DMS153 treated with DMSO at 0.1 percent for 48 hours (cell line): ENCODE measurements around the gene LDHAL6B.
A peak's percentile ranks its signal among the peaks of the same experiment; 100 is the strongest.
"Not testable (repeated sequence)": the region's sequence is repeated elsewhere in the genome, so short reads cannot be mapped to it uniquely, and the experiment has no call there.

ENCODE experiments used
- DNase-seq: peaks from one replicate; lab custom pipeline; 2025; ENCODE audit not compliant: unreplicated experiment; lab: John Stamatoyannopoulos, UW

Gene LDHAL6B

GRCh38 chr15:59206623-59207183 is at the start of gene LDHAL6B:
TSS of gene LDHAL6B (plus strand) at chr15:59206843. CDS start at chr15:59206941, 98 bp downstream.
- DNase-seq: no peak

GRCh38 chr15:59157396-59157795 is 49.2 kb upstream of the LDHAL6B start:
- DNase-seq: no peak

DNA sequence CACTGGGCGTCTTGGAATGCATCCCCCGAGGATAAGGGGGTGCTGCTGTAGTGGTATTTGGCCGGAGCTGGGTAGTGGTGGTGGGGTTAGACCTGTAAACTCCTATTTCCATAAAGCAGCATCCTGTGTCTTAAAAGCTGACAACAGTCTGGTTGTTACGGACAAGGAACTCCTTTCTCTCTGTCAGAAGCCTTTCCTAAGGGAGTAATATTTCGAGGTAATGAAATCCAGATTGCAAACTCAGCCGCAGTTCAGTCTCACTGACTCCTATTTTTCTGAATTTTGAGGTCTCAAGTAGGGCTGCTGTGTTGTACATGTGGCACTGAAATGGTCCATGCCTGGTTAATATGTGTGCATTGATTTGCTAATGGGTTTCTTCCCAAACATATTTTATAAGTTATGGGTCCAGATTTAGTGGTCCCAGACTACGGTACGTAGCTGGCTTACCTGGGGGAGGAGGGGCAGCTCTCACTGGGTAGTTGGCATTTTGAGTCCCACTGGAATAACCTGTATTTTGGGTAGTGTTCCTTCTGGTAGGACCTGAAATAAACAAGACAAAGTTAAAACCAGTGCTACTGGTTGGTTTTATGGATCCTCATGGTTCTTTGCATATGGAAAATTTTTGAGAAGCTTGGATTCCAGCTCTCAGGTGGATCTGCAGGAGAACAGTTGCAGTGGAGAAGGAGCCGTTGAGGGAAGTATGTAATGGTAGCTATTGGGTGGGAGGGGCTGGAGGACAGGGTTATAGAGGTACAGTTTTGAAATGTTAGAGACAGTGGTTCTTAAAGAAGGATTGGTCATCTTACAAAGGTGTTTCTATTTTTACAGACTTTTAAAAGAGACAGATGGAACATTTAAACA is 48.6 kb upstream of the LDHAL6B start:
- no peak for DNase-seq

- peak; percentile 2 for DNase-seq
Observed at GRCh38 chr15:59158701-59159034, 48.0 kb upstream of the LDHAL6B start.

GRCh38 chr15:59159210-59159609 is 47.4 kb upstream of the LDHAL6B start:
- DNase-seq: no peak

DNA sequence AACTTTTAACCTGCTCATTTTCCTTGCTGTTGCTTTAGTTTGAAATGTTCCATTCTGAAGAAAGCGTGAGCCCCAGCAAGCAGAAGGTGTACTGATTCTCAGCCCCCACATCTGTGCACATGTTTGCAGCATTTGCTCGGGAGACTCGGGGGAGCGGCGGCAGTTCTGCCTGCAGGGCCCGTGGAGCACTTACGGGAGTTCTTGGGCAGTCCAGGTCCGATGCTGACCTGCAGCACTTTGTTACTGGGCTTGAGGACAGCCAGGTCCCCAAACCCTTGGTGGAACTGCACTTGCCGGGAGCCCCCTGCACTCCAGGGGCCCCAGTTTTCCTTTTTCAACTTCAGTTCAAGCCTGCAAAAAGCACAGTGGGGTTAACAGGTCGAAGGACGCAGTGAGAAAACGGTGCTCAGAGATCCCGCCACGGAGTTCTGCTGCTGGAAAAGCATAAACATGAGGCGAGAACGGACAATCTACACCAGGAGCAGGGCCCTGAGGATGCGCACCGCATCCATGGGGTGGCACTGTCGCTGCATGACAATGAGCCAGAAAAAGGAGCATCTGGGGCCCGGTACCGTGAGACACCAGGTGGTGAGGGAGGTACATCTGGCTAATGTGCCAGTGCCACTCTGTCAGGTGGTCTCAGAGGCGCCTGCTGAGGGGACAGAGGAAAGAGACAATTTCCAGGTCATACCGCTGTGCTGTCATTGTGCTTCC is 45.6 kb upstream of the LDHAL6B start:
- DNase-seq: peak; percentile 18

- DNase-seq: not testable (repeated sequence)
Observed at GRCh38 chr15:59162080-59162479, 44.6 kb upstream of the LDHAL6B start.

DNA sequence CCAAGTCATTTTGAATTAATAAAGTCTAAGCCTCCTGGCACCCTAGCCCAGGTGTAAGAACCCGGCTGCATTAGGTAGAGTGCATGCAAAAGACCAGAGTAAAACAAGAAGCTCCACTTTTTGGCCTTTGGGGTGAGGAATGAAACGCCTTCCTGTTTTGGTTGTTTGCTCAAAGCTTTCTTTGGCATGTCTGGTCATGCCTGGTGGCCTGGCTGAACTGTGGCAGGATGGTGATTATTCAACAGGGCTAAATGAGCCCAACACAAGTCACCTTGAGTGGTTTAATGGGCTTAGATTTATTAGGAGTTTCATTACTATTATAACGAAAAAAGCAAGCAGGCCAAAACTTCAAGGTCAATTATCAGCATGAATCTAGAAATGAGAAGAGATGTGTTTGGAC is 40.9 kb upstream of the LDHAL6B start:
- DNase-seq: peak; percentile 35

DNA sequence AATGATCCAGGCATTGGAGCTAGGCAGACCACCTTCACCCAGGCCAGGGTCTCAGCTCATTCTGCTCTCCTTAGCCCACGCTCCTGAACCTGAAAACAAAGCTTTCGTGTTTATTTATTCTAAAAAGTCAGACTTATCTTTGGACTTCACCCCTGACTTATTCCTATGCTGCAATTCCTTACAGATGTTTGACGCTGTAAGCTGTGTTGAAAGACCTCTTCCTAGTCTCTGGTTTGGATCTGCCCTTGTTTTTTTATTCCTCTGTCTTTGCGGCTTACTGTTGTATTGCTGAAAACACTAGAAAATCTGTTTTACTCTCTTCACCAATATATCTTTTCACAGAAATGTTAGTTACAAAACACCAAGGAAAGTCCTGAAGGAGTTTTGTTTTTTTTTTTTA is 40.5 kb upstream of the LDHAL6B start:
- DNase-seq: no peak

DNA sequence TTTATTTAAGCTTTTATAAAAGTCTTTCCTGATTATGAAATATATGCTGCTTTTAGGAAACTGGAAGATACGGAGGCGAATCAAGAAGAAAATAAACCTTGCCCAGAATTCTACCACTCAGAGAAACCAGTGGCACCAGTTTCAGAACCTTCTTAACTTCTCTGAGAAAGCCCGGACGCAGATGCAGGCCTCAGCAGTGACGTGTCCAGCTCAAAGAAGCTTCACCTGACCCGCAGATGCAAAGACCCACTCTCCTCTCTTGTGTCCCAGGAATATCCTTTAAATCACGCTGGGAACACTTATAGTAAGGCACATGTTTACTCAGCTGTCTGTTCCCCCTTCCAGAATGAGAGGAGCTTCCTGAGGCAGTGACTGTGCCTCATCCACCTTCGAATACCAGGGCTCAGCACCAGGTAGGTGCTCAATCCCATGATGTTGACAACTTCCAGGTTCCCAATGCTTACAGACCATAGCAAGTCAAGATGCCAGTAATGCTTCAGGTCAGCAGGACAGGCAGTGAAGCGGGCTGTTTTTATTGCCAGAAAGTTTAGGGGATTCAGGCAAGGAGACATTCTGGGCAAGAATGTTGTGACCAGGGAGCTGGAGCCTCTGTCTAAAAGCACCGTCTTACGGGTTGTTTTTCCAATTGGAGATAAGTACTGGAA is 39.9 kb upstream of the LDHAL6B start:
- peak; percentile 6 for DNase-seq

DNA sequence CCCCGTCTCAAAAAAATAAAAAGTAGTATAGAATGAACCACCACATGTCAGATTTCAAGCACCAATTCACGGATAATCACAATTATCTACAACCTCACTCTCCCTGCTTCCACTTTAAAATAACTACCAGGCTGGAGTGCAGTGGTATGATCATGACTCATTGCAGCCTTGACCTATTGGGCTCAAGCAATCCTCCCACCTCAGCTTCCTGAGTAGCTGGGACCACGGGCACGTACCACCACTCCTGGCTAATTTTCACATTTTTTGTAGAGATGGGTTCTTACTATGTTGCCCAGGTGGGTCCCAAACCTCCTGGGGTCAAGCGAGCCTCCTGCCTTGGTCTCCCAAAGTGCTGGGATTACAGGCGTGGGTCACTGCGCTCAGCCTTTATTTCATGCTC is 38.1 kb upstream of the LDHAL6B start:
- no peak for DNase-seq

GRCh38 chr15:59169251-59169708 is 37.4 kb upstream of the LDHAL6B start:
- DNase-seq: no peak

- DNase-seq: peak; percentile 43
Observed at GRCh38 chr15:59170295-59171066, 36.2 kb upstream of the LDHAL6B start.

DNA sequence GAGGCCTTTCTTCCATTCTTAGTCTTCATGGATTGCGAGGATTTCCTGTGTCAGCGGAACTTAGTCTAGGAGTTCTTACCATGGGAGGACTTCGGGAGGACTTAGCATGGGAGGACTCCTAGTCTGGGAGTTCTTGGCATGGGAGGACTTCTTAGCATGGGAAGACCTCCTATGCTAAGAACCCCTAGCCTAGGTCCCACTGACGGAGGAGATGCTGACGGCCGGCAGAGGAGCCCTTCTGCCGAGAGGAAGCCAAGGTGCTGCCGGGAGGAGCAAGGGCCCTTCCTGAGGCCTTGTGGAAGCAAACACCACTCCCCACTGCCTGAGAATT is 35.6 kb upstream of the LDHAL6B start:
- no peak for DNase-seq

- DNase-seq: no peak
Observed at GRCh38 chr15:59172289-59172901, 34.2 kb upstream of the LDHAL6B start.

DNA sequence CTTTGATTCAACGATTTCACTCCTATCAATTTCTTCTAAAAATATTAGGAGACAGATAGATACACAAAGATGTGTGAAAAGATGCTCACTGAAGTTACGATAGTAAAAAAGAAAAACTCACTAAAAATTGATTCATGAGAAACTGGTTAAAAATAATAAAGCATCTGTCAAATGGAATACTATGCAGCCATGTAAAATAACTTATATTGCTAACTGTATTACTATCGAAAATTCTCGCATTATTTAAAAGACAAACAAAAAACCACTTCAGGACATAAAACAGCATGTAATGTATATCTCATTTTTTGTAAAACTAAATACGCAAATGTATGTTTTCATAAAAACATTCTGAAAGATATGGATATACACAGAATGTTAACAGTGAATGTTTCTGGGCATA is 33.4 kb upstream of the LDHAL6B start:
- no peak for DNase-seq

DNA sequence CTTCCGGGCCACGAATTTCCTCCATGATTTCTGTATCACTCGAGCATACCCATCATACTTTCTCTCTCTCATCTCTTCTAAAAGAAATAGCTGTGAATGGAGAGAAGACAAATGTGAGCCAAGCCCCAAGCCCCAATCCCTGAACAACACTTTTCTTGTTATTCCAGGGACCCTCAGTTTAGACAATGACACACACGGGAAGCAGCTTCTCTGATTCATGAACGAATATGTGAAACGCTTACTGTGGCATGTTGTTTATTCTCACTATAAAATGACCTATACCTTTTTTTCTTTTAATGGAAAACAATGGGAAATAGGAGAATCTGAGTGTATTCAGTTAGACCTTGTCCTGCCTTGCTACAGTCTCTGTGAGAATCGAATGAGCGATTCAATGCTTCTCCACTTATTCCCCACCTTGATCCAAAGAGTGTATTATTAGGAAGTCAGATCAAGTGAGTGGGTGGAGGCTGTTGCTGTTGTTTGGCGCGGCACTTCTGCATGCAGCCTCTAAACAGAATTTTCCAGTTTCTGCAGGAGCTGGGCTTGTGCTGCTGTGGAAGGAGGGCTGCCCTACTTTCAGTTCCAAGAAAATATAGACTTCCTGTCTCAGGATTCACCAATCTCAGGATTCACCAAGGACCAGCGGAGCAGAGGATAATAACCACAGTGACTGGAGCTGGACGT is 32.4 kb upstream of the LDHAL6B start:
- no peak for DNase-seq

GRCh38 chr15:59174835-59175831 is 31.5 kb upstream of the LDHAL6B start:
- DNase-seq: peak; percentile 9
